GM12801 (cell line): ENCODE data around the gene DACT3.

ENCODE experiments used
- CTCF ChIP-seq: IDR thresholded peaks from one replicate; pipeline ENCODE4 v1.5.1; 2011; ENCODE audit warnings: control low read depth; ENCODE audit not compliant: insufficient read length; ENCODE audit errors: extremely low read depth

The DACT3 gene

GRCh38 chr19:46661735-46662592 lies 982 bp upstream of the DACT3 start:
- TF ChIP-seq CTCF = no peak

- no peak for TF ChIP-seq CTCF
Measured at GRCh38 chr19:46660551-46661019, 397 bp downstream of the DACT3 start.

GRCh38 chr19:46660008-46660517 lies 919 bp downstream of the DACT3 start:
- TF ChIP-seq CTCF = no peak

GRCh38 chr19:46659151-46660007 lies 1.6 kb downstream of the DACT3 start:
- no peak for TF ChIP-seq CTCF

GRCh38 chr19:46656541-46656940 lies 4.4 kb downstream of the DACT3 start:
- TF ChIP-seq CTCF = no peak

GRCh38 chr19:46654621-46655152 lies 6.3 kb downstream of the DACT3 start:
- no peak for TF ChIP-seq CTCF

GRCh38 chr19:46650445-46650844 lies 10.5 kb downstream of the DACT3 start:
- no peak for TF ChIP-seq CTCF
